Jurkat, Clone E6-1 (cell line): ENCODE measurements around the gene SLC35E3.

ENCODE experiments used
- DNase-seq: peaks from one replicate; pipeline ENCODE4 v3.0.0-alpha.2; 2011; ENCODE audit warnings: low read depth, low spot score
- H3K4me3 ChIP-seq: 2 replicates; pipeline ENCODE4 v1.5.1; 2011; ENCODE audit warnings: mild to moderate bottlenecking, low read length, control low read depth, moderate library complexity

The SLC35E3 gene

DNA sequence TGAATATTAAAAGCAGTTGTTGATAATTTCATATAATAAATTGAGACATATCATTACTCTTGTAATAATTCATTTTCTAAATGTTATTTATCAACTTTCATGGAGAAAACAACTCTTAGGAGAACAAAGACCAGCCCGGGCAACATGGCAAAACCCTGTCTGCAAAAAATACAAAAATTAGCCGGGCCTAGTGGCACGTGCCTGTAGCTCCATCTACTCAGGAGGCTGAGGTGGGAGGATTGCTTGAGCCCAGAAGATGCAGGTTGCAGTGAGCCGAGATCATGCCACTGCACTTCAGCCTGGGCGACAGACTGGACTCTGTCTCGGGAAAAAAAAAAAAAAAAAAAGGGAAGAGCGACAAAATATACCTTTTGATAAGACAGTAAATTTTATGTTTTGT lies 21.2 kb downstream of the SLC35E3 start:
- no peak overlapping the region for H3K4me3 ChIP-seq
- DNase-seq: no peak

DNA sequence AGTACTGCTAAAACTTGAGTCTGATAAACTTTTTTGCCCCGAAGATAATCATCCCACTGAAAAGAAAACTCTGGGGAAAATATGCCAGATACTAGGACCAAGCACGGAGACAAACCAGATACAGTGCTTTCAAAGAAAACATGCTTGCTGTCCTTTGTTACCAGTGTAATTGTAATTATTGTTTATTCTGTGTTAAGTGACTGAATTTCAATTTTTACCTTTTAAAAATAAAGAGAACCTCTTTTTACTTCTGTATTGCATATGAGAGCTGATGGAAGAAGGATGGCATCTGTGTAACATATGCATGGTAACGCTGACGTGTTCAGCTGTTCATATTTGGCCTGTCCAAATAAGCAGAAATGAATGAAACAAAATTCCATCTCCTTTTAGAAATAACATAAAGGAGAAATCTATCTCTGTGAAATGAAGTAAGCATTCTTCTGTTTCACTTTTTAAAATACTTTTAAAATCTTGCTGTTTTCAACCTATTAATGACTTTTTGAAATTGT lies 22.5 kb downstream of the SLC35E3 start:
- DNase-seq: no peak
- H3K4me3 ChIP-seq: no peak overlapping the region

- no peak for DNase-seq
- H3K4me3 ChIP-seq: no peak overlapping the region
These were observed 24.0 kb downstream of the SLC35E3 start for GRCh38 chr12:68769941-68770340.

DNA sequence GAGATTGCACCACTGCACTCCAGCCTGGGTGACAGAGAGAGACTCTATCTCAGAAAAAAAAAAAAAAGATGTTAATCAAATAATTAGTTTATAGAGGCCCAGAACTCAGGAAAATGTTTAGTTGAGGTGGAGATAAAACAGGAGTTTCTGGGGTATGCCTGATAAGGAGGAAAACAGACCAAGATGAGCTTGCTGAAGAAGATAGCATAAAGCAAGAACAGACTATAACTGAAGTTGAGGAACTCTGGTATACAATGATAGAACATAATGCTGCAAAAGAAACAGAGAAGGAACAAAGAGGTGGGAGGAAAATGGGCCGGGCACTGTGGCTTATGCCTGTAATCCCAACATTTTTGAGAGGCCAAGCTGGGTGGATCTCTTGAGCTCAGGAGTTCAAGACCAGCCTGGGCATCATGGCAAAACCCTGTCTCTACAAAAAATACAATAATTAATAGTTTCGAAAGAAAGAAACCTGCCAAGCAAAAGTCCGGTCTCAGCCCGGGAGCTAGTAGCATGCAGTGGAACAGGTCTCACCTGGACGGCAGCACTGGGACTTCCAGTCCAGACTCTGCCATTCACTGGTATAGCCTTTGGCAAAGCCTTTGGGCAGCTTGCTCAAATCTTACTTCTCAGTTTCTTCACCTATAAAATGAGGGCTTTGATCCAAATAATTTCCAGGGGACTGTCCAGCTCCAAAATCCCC lies 25.4 kb downstream of the SLC35E3 start:
- DNase-seq: no peak
- no peak overlapping the region for H3K4me3 ChIP-seq

DNA sequence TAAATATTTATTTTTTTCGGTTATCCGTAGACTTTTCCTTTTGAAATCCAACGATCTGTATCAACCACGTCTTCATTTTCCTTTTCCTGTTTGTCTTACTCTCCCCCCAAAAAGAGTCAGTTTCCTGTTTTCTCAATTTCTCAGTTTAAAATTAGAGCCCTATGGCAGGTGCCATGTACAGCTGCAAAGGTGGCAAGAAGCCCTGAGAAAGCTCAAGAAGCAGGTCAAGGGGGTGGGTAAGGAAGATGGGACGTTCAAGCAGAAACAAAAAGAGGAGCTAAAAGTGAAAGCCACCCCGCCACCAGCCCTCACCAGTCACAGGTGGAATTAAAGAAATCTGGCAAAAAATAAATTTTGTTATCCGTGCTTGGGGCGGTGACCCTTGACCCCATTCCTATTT lies 26.7 kb downstream of the SLC35E3 start:
- no peak for DNase-seq
- H3K4me3 ChIP-seq: no peak overlapping the region

DNA sequence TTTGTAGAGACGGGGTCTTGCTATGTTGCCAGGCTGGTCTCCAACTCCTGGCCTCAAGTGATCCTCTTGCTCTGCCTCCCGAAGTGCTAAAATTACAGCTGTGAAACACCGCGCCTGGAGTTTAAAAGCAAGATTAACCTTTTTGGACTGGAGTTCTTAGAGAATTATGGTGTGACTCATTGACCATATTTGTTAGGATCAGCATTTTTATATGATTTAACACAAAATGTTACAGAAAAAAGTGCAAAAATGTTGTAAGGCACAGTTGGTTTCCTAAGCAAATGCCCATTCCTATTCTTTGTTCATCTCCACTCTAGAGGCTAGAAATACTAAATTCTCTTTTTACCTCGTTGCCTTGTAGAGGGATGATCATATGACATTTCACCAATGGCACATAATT lies 27.6 kb downstream of the SLC35E3 start:
- DNase-seq: no peak

GRCh38 chr12:68775121-68775630 lies 29.2 kb downstream of the SLC35E3 start:
- DNase-seq: no peak
- H3K4me3 ChIP-seq: no peak overlapping the region

More for the DNA sequence above, 27.6 kb downstream of the SLC35E3 start:
- H3K4me3 ChIP-seq: no peak overlapping the region

GRCh38 chr12:68776976-68777610 lies 31.1 kb downstream of the SLC35E3 start:
- DNase-seq: no peak
- H3K4me3 ChIP-seq: no peak overlapping the region

- H3K4me3 ChIP-seq: no peak overlapping the region
- DNase-seq: no peak
These were observed 33.3 kb downstream of the SLC35E3 start for GRCh38 chr12:68779280-68779679.

DNA sequence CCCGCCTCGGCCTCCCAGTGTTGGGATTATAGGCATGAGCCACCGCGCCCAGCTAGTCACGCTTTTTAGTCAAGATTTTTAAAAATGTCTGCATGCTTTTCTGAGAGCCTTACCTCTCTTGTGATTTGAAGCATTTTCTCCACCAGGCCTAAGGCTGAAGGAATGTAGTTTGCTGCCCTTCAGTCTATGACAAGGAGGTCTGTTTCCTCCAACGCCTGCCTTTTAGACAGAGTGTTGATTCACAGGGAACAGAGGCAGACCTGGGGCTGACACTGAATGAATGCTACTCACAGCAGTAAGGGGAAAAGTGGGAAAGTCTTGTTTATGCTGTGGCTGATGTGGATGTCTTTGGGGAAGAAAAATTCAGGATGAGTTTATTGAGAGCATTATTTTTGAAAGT lies 34.8 kb downstream of the SLC35E3 start:
- no peak overlapping the region for H3K4me3 ChIP-seq
- no peak for DNase-seq

- DNase-seq: no peak
- no peak overlapping the region for H3K4me3 ChIP-seq
These were observed 35.8 kb downstream of the SLC35E3 start for GRCh38 chr12:68781728-68782127.

DNA sequence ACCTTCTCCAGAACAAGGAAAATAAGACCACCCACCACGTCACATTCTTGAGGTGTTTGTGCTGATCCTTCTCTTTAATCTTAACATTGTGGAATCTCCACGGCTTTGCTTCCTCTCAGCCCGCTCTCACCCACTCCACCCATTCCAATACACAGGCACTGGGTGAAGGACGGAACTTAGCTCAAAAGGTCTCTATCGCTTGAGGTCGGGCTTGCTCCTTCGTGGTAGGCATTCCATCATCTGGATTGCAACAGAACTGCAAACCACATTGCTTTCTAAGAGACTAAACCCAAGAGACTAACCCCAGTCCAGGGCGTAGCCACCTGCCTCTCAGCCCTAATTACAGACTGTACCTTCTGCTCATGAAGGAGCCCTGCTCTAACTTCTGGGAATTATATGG lies 38.0 kb downstream of the SLC35E3 start:
- H3K4me3 ChIP-seq: no peak overlapping the region
- no peak for DNase-seq

- no peak overlapping the region for H3K4me3 ChIP-seq
- DNase-seq: no peak
These were observed 39.4 kb downstream of the SLC35E3 start for GRCh38 chr12:68785358-68785757.

GRCh38 chr12:68785823-68786222 lies 39.8 kb downstream of the SLC35E3 start:
- no peak overlapping the region for H3K4me3 ChIP-seq
- no peak for DNase-seq

DNA sequence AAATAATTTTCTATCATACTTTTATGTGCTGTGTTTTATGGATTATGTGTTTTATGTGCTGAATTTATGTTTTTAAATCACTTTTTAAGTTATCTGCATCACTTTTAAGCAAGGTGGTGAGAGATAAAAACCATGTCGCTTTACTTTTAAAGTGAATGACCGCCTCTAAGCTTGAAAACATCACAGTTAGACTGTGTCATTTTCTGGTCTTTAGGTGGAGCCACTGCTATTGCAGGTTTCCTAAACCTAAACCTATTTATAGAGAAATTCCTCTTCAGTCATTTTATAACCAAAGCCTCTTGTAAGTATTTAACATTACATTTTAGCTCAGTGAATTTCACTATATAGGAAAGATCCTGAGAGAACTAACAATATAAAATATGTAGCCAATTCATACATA lies 41.0 kb downstream of the SLC35E3 start:
- H3K4me3 ChIP-seq: no peak overlapping the region
- no peak for DNase-seq

DNA sequence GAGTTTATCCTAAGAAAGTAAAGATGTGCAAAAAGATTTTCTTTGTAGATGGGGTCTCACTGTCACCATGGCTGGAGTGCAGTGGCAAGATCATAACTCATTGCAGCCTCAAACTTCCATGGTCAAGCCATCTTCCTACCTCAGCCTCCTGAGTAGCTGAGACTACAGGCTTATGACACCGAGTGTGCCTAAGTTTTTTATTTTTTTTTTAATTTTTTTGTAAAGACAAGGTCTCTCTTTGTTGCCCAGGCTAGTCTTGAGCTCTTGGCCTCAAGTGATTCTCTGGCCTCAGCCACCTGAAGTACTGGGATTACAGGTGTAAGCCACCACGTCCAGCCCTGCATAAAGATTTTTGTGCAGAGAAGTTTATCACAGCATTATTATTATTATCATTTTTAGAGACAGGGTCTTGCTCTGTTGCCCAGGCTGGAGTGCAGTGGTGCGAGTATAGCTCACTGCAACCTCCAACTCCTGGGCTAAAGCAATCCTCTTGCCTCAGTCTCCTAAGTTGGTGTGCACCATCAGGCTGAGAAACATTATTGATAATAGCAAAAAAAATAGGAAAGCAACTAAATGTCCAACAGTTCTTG lies 42.7 kb downstream of the SLC35E3 start:
- H3K4me3 ChIP-seq: no peak overlapping the region
- no peak for DNase-seq

- no peak overlapping the region for H3K4me3 ChIP-seq
- DNase-seq: no peak
These were observed 43.3 kb downstream of the SLC35E3 start for GRCh38 chr12:68789144-68789878.

DNA sequence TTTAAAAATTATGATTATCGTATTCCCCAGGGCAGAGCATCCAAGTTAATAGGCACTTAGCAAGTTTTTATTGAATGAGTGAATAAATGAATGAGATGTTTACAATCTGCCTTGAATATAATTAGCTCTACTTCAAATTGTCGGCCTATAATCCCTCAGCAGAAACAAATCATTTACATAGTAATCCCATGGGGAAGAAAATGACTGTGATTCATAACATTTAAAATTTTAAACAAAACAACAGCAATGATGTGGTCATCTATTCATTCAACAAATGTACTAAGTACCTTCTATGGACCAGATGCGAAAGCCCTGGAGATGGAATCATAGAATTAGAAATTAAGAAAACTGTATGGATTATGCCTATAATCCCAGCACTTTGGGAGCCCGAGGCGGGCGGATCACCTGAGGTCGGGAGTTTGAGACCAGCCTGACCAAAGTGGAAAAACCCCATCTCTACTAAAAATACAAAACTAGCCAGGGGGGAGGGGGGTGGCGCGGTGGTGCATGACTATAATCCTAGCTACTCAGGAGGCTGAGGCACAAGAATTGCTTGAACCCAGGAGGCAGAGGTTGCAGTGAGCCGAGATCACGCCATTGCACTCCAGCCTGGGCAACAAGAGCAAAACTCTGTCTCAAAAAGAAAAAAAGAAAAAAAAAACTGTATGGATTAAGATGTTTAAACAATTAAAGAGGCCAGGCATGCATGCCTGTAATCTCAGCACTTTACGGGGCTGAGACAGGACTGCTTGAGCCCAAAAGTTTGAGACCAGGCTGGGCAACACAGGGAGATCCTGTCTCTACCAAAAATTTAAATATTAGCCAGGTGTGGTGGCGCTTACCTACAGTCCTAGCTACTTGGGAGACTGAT lies 44.3 kb downstream of the SLC35E3 start:
- no peak overlapping the region for H3K4me3 ChIP-seq
- DNase-seq: no peak

- DNase-seq: no peak
- H3K4me3 ChIP-seq: no peak overlapping the region
These were observed 44.9 kb downstream of the SLC35E3 start for GRCh38 chr12:68790952-68791234.
